Measurements from ENCODE around the gene ITGAL. TPM values are rescaled to one million over a fixed set of nuclear protein-coding genes. Genes with fewer than 3 reads are reported as not detected.

Gene ITGAL
- total and polyA plus RNA-seq, 2 of the 13 experiments (the other 11 are each of a cell fraction or from before 2014, with no cell fraction given) = 0.86 to 1.2 TPM

- no peak for TF ChIP-seq ZNF567 (CRISPR knock-in tag; IDR thresholded peaks at IDR 0.05; ENCODE audit: borderline replicate concordance)
- TF ChIP-seq HNRNPL (IDR thresholded peaks at IDR 0.05; ENCODE audit: low read depth, low read length) = no peak
- TF ChIP-seq TEAD3 (CRISPR knock-in tag; optimal IDR thresholded peaks at IDR 0.05; ENCODE audit: borderline replicate concordance) = peak; percentile 59
- no peak for TF ChIP-seq GATA4 (IDR thresholded peaks at IDR 0.05; ENCODE audit: borderline replicate concordance, low read depth)
- no peak for TF ChIP-seq DMAP1 (CRISPR knock-in tag; IDR thresholded peaks at IDR 0.05)
- no peak for TF ChIP-seq ZSCAN5A (CRISPR knock-in tag; IDR thresholded peaks at IDR 0.05; ENCODE audit: borderline replicate concordance)
- TF ChIP-seq ZBTB7A (CRISPR knock-in tag; IDR thresholded peaks at IDR 0.05) = no peak
- TF ChIP-seq ARHGAP35 (CRISPR knock-in tag; IDR thresholded peaks at IDR 0.05; ENCODE audit: borderline replicate concordance) = 0 out of 2 replicates have a peak, but pooled peaks have one; percentile 40
- peak; percentile 11; the same call in 1 of the 2 replicates for TF ChIP-seq SPEN (CRISPR knock-in tag; IDR thresholded peaks at IDR 0.05; ENCODE audit: low read depth)
- no peak for TF ChIP-seq SETDB1 (CRISPR knock-in tag; IDR thresholded peaks at IDR 0.05; ENCODE audit: borderline replicate concordance)
- TF ChIP-seq ZNF775 (CRISPR knock-in tag; IDR thresholded peaks at IDR 0.05; ENCODE audit: borderline replicate concordance) = no peak
- TF ChIP-seq MLLT10 (CRISPR knock-in tag; IDR thresholded peaks at IDR 0.05) = no peak
- TF ChIP-seq ZFP37 (CRISPR knock-in tag; IDR thresholded peaks at IDR 0.05; ENCODE audit: borderline replicate concordance) = no peak; the same call in 1 of the 2 replicates
- no peak; the same call in 1 of the 2 replicates for TF ChIP-seq ZSCAN29 (CRISPR knock-in tag; conservative IDR thresholded peaks at IDR 0.05)
- TF ChIP-seq ZNF678 (CRISPR knock-in tag; IDR thresholded peaks at IDR 0.05) = no peak
- peak; percentile 62; the same call in 1 of the 2 replicates for TF ChIP-seq SMAD3 (CRISPR knock-in tag; IDR thresholded peaks at IDR 0.05)
- TF ChIP-seq PLRG1 (conservative IDR thresholded peaks at IDR 0.05) = no peak
- peak; percentile 97 for TF ChIP-seq ZNF687 (CRISPR knock-in tag; IDR thresholded peaks at IDR 0.05)
- TF ChIP-seq PAWR (CRISPR knock-in tag; IDR thresholded peaks at IDR 0.05; ENCODE audit: borderline replicate concordance) = no peak
- TF ChIP-seq ATAD3A (CRISPR knock-in tag; IDR thresholded peaks at IDR 0.05) = no peak
- peak; percentile 71; the same call in 1 of the 2 replicates for TF ChIP-seq ARID4A (CRISPR knock-in tag; IDR thresholded peaks at IDR 0.05; ENCODE audit: borderline replicate concordance)
Measured at GRCh38 chr16:30521873-30522641, 49.5 kb downstream of the ITGAL start (continued).
